ENCODE results near the gene CLCN7.

Gene CLCN7

DNA sequence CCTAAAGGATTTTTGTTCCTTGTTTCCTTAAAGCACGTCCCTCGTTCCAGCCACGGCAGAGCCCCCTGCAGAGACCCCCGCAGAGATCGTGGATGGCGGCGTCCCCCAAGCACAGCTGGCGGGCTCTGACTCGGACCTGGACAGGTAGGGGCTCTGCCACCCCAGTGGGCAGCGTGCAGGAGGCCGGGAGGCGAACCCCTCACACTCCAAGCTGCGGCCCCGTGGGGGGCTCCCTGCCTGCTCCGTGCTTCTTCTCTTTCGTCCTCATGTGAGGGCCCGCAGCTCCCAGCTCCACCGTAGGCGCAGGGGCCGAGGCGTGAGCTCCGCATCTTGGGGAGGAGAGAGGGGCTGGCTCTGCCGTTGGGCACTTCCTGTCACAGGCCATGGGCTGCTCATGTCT, 26.8 kb upstream of the CLCN7 start:
- no peak for DNase-seq

DNA sequence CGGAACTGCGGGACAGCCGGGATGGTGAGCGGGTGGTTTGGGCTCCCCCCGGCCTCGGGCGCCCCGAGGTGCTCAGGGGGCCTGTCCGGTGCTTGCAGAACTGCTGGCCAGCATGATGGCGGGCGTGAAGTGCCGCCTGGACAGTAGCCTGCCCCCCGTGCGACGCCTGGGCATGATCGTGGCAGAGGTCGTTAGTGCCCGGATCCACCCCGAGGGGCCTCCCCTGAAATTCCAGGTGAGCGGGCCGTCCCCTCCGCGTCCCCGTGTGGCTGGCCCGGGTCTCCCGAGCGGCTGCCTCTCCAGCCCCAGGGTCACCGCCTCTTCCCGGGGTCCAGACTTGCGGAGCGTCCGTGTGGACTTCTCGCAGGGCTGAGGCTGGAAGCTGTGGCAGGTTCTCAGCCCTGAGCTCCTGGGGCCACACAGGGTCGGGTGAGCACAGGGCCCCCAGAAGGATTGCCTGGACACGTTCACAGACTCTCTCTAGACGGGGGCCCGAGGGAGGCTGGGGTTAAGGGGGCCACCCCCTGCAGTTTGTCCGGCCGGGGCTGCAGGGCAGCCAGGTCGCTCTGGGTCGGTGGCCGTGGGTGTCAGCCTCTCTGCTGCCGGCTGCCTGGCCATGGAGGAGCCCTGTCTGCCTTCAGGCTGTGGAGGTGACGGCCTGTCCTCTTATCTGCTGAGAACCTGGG, 25.8 kb upstream of the CLCN7 start:
- no peak for DNase-seq

DNA sequence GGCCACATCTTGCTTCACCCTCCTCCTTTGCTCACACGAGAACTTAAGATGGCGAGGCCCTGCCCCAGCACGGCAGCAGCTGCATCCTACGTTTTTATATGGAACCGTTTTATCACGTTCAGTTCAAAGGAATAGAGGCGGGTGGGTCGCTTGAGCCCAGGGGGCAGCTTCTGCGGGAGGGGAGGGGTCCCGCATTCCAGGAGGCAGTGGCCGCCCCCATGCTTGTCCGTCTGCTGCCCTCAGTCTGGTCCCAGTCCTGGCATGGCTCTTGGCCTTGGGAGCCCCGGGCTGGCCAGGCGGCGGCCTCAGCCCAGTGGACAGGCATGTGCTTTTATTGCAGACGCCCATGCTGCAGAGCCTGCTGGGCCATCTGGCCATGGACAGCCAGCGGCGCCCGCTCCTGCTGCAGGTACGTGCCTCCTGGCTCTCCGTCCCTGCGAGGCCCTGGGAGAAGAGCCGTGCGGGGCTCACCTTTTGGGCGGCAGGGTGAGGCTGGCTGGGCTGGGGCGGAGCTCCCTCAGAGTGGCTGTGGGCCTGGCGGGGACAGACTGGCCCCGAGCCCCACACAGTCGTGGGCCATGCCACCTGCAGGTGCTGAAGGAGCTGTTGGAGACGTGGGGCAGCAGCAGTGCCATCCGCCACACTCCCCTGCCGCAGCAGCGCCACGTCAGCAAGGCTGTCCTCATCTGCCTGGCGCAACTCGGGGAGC, 25.1 kb upstream of the CLCN7 start:
- DNase-seq, result no peak

DNA sequence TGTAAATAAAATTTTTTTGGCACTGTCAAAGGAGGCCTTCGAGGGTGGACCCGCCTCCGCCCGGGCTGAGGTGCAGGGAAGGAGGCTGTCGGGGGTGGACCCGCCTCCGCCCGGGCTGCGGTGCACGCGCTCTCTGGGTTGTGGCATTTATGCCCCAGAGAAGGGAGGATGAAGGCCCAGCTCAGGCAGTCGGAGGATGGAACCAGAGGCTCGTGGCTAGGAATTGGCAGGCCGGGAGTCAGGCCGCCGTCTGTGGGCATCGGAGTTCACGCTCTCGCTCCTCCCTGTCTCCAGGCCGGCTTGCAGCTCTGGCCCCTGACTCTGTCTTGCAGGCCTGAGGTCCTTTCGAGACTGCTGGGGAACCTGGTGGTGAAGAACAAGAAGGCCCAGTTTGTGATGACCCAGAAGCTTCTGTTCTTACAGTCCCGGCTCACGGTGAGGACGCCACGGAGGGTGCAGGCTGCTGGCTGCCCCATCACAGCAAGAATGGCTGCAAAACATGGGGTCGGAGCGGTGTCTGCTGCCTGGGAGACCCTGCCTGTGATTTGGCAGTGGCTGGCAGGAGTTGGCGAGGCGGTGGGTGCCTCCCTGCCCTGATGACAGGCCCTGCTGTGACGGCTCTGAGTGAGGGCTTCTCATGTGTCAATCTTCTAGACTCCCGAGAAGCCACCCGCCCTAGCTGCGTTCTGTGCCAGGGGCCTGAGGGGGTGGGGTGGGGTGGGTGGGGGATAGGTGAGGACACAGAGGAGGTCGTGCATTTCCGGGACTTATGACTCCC, 24.3 kb upstream of the CLCN7 start:
- DNase-seq, result no peak

DNA sequence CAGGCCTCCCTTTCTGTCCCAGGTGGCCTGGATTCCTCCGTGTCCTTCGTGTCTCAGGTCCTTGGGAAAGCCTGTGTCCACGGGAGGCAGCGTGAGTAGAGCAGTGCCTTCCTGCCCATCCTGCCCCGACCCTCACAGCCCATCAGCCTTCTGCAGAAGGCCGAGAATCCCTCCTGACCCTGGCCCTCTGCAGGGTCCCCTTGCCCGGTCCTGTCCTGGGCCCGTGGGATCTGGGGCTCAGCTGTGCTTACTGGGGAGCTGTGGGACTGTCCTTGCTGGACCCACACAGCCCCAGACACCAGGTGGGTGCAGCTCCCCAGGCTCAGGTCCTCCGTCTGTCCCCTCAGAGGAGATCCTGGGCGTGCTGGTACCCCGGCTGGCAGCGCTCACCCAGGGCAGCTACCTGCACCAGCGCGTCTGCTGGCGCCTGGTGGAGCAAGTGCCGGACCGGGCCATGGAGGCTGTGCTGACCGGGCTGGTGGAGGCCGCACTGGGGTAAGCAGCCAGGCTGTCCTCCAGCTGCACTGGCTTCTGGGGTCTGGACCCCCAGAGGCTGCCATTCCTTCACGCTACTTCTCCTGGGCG, 22.3 kb upstream of the CLCN7 start:
- DNase-seq, result no peak

DNA sequence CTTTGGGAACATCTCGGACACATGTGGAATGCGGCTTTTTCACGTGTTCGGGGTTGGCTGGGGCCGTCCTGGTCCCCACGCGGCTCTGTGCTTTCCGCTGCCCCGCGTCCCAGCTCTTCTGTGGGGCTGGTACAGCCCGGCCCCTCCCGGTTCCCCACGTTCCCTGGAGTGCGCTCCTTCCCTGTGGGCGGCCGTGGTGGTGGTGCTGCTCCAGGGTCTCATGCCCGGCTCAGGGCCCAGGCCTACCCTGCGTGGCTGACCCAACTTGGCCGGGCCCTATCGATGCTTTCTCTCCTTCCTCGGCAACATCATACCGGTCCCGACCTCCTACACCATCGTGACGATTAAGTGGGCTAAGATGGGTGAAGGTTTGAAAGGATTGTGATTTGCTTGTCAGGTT, 21.6 kb upstream of the CLCN7 start:
- no peak for DNase-seq

DNA sequence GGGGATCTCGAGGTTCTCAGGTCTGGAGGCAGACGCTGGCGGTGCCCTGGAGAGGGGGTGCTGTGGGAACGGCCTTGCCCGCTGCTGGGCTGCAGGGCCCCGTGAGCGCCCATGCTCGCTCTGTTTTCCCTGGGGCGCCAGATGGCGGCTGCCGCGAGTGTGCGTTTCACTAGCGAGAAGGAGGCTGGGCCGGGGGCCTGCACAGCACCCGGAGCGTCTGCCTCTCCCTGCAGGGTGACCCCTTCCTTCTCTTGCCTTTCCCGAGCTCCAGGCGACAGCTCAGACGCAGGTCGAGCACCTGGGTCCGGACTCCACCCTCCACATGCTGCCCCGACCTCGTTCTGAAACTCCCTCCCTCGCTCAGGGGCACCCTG, 21.0 kb upstream of the CLCN7 start:
- DNase-seq, result no peak

DNA sequence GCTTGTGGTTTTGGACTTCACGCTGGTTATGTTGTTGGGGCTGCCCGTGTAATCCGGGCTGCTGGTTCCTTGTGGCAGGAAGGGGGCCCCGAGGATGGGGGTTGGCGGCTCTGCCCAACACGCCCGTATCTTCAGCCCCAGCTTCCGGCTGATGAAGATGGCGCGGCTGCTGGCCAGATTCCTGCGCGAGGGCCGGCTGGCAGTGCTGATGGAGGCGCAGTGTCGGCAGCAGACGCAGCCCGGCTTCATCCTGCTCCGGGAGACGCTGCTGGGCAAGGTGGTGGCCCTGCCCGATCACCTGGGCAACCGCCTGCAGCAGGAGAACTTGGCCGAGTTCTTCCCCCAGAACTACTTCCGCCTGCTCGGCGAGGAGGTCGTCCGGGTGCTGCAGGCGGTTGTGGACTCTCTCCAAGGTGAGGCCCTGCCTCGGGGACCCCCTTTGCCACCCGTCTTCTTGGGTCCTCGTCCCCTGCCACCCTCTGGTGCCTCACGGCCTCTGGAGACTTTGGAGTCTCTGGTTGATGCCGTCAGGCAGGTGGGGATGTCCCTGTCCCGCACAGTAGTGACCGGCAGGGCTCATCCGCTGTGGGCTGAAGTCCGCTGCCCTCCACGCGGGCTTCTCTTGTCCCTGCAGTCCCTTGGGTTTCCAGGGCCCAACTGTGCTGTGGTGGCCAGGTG, 20.5 kb upstream of the CLCN7 start:
- DNase-seq, result no peak

DNA sequence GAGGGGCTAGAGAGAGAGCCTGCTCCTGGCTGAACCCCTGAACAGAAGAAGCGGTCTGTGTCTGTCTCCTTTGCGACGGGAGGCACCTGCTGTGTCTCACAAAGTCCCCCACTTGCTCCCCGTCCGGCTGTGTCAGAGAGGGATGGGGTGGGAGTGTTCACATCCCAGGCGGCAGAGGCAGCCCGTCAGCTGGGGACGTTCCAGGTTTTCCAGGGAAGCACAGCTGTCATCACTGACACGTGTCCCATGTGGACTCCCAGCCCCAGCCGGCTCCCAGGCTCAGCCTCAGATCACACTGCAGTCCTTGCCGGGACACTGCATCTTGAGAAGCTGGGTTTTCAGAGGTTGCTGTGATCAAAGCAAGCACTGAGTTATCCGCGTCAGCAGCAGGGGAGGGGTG, 19.9 kb upstream of the CLCN7 start:
- DNase-seq, result no peak

DNA sequence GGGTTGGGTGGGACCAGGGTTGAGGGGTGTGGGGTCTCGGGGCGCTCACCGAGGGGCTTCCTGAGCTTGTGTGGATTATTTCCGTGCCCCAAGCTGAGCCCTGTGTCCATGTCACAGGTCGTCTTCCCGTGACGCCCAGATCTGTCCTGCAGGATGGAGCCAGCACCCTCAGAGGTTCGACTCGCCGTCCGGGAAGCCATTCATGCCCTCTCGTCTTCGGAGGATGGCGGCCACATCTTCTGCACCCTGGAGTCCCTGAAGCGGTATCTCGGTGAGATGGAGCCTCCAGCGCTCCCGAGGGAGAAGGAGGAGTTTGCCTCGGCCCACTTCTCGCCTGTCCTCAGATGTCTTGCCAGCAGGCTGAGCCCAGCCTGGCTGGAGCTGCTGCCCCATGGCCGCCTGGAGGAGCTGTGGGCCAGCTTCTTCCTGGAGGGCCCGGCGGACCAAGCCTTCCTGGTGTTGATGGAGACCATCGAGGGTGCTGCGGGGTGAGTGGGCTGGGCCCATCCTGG, 19.4 kb upstream of the CLCN7 start:
- peak; percentile 43 for DNase-seq

DNA sequence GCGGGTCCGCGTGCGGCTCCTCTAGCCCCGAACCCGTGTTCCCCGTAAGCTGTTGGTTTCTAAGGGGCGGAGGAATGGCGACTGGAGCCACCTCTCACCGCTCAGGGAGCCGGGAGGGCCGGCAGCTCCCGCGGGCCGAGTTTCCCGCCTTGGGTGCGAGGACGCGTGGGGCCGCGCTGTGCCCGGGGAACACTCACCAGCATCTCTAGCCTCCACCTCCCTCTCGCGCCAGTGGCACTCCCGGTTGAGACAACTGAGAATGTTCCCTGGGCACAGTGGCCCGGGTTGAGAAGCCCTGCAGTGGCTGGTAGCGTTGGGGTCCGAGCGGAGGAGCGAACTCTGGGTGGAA, 18.9 kb upstream of the CLCN7 start:
- DNase-seq, result peak; percentile 60

DNA sequence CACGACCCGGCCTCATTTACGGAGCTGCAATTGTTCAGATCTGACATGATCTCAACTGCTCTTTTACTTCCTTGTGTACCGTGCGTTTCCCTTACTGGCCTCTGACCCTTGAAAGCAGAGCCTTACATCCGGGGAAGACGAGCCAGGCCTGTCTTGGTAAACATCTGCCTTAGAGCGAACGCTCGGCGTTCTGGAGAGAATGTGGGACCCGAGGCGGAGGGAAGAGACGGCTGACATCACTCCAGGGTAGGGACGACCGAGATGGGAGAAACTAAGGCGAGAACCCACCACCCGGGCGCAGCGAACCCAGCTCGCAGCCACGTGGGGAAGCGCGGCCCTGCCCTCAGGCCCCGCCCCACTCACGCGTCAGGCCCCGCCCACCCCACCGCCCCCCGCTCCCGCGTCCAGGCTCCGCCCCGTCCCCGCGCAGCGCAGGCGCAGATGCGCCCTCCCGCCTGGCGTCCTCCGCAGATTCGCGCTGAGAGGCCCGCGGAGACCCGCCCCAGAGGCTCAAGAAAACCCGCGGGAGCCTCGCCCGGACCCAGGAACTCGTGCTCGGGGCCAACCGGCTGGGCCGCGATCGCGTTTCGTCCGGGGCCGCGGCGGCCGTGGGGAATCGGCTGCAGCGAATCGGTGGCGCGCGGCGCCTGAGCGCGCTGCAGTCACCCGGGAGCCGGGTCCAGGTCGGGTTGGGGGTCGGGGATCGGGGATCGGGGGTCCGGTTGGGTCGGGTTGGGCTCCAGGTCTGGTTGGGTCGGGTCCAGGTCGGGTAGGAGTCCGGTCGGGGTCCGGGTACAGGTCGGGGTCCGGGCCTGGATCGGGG, 18.3 kb upstream of the CLCN7 start, which contains the start of gene TELO2:
Gene TELO2 (plus strand): TSS at position 438 of the 823 bp plus-strand sequence. CDS start 922 bp downstream, outside the sequence.
- peak; percentile 89 for DNase-seq

DNA sequence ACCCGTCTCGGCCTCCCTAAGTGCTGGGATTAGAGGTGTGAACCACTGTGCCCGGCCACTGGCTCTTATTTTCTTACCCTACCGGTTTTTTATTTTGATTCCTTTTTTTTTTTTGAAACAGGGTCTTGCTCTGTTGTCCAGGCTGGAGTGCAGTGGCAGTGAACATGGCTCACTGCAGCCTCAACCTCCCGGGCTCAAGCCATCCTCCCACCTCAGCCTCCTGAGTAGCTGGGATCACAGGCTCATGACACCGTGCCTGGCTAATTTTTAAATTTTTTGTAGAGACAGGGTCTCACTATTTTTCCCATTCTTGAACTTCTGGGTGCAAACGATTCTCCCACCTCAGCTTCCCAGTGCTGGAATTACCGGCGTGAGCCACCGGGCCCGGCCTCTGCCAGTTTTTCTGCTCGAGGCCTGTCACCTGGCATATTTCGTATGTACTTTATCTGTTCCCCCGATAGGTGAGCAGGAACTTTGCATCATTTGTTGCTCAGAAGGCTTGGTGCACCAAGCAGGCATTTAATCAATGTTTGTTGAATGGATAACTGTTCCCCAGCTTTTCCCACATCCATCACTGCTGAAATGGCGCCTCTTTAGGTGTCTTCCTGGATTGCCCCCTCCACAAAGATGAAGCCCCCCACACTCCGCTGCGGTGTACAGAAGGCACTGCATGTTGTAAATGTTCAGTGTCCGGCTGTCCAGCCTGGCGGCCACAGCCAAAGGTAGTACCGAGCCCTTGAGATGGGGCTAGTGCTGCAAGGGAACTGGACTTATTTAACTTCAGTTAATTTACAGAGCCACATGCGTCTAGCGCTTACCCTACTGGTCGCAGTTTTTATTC, 17.5 kb upstream of the CLCN7 start:
- DNase-seq, result no peak

DNA sequence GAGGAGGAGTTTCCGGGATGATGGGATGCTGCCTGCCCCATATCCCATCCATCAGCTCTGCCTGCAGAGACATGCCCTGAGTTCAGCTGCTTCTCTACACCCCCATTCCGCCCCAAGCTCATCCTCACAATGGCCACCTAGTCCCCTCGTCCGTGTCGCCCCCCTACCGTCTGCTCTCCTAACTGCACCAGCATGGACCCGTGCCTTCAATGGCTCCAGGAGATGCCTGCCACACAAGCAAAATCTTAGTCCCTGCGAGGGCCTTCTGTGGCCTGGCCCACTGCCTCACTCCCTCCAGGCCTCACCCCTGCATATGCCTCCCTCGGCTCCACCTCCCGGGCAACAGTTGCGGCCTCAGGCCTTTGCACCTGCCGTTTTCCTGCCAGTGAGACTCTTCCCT, 16.5 kb upstream of the CLCN7 start:
- no peak for DNase-seq

DNA sequence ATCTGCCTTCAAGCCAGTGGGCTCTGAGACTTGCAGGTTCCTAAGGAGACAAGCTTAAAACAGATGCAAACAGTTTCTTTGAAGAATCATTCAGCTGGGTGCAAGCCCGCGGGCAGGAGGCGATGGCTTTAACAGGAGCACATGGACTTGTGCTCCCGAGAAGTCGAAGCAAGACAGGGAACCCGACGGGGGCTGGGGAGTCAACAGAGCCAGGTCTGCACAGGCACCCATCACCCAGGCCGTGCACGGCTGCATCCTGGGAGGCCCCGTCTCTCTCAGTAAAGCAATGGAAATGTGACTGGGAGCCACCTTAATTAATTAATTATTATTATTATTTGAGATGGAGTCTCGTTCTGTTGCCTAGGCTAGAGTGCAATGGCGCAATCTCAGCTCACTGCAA, 14.2 kb upstream of the CLCN7 start:
- DNase-seq, result no peak

DNA sequence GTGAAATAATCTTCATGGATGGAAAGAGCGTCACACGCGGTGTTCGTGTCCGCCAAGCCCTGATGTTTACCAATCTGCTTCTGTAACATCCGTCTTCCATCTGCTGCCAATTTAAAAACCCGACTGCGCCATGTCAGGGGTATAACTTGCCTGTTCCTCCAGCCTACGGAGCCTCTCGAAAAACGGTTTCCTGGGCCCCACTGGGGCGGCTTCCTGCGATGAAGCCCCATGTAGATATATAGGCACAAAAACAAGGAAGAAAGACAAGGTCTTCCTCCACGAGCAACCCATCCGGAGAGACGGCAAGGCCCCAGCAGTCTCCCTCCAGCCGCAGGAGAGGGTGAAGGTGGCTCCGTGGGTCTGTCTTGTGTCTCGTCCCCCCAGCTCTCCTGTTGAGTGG, 13.8 kb upstream of the CLCN7 start, which contains the start of gene PTX4:
Gene PTX4 (minus strand): TSS at position 326 of the 400 bp plus-strand sequence. CDS start 35 bp downstream, at position 291.
- DNase-seq, result no peak

DNA sequence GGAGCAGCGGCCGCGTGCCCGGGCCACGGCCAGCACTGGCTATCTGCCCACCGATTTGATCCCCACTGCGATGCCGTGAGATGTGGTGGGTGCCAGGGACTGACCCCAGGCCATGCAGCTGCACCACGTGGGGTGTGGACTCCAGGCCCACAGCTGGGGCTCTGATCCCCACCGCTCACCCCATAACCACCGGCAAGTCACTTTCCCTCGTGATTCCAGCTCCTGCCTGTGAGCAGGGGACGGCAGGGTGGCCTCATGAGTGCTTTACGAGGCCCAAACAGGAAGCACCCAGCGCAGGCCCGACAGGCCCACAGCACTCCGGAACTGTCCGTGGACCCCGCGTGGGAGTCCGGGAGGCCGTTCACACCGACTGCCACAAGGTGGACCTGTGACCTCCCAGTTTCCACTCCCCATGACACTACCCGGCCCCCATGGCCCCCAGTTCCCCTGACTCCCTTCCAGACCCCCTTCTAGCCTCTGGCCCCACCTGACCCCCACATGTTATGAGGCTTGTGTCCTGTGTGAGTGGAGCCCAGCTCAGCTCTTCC, 13.3 kb upstream of the CLCN7 start:
- no peak for DNase-seq

DNA sequence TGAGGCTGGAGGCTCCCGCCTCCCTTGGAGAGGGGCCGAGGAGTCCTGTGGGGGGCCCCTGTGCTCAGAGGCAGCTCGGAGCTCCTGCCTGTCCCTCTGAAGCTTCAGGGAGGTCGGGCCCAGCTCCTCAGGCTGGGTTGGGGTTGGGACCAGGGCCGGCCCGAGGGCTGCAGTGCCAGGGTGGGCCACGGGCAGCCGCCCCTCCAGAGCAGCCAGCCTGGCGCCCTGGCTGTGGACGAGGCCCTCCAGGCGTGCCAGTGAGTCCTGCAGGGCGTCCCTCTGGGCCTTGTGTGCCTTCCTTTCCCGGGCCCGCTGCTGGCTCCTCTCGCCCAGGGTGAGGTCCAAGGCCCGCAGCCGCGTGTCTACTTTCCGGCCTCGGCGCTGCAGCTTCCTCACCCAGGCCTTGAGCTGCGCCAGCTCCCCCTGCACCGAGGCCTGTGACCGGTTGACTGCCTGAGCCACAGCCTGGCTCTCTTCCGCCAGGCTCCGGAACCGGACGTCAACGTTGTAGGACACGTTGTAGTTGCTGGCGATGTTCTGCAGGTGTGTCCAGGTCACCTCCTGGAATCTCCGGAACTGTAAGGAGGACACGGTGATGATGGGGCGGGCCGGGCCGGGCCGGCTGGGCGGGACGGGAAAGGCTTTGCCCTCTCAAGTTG, 12.7 kb upstream of the CLCN7 start:
- no peak for DNase-seq

DNA sequence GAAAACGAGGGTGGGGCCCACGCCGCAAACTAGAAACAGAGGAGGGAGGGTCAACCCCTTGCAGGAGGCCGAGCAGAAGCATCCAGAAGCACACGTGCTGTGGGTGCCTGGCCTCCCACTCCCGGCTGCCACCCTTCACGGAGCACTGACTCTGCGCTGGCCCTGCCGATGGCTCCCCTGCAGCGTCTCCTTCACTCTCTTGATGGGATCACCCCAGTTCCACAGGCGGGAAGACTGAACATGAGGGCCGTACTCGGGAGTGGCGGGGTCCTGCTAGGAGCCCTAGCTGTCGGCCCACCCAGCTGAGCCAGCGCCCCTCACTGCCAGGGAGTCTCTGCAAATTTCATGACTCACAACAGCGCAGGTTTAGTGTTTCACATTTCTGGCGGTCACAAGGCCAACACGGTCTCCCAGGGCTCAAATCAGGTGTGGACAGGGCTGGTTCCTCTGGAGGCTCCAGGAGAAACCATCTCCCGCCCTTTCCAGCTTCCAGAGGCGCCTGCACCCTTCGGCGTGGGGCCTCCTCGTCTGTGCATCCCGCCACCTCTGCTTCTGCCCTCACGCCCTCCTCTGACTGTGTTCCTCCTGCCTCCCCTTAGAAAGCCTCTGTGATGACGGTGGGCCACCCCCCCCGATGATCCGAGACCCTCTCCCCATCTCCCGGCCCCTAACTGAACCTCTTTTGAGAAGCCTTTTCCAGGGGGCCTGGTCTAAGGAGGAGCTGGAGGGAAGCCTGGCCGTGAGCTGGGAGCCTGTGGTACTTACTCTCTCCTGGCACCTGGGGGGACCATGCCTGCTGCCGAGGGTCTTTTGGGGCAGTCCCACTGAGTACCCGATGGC, 11.9 kb upstream of the CLCN7 start:
- no peak for DNase-seq
